ENCODE results near the gene CEP350. TPM values are rescaled to one million over a fixed set of nuclear protein-coding genes. Genes with fewer than 3 reads are reported as not detected.
A peak's percentile ranks its signal among the peaks of the same experiment; 100 is the strongest.

CEP350 gene
- total RNA-seq, 1 experiment from 2014 or later = 17.1 TPM

GRCh38 chr1:180119837-180120236 lies 165.2 kb downstream of the CEP350 start:
- Histone ChIP-seq H2AFZ (ENCODE audit: low read length) (no peak overlapping the region), H3F3A (ENCODE audit: low read length, unreplicated experiment) (no peaks in the 10 kb centered on the region), H3K4me3 (ENCODE audit: low read length) (no peak overlapping the region), H3K27me3 (ENCODE audit: low read length) (no peaks in the 10 kb centered on the region), H3K9me2 (replicated peaks; ENCODE audit: low read length) (no peaks in the 10 kb centered on the region), H4K20me1 (ENCODE audit: low read length) (no peaks in the 10 kb centered on the region), H3K36me3 (ENCODE audit: low read depth, low read length) (no peaks in the 10 kb centered on the region), H3K9ac (ENCODE audit: low read length) (no peak overlapping the region), H3K27ac (ENCODE audit: low read length) (no peak overlapping the region), H3K79me2 (ENCODE audit: low read length) (no peaks in the 10 kb centered on the region), H3K4me1 (ENCODE audit: insufficient read depth, low read length) (peaks cover 29% of the 10 kb centered on the region), H3K4me2 (ENCODE audit: low read length) (no peak overlapping the region), H3K9me3 (ENCODE audit: low read length) (no peaks in the 10 kb centered on the region)
- no peak for ATAC-seq
- intact Hi-C loops (cut with micrococcal nuclease) = no loop called here
- TF ChIP-seq EZH2phosphoT487 (IDR thresholded peaks at IDR 0.05; ENCODE audit: borderline replicate concordance, low read length) (no peak), CTCF (conservative IDR thresholded peaks at IDR 0.05; ENCODE audit: low read depth, low read length) (no peak), EZH2 (IDR thresholded peaks at IDR 0.05; ENCODE audit: low read length, unreplicated experiment) (no peak)
- CTCF ChIA-PET = no interaction called here
- BruUV-seq (replicated peaks) = no TSS peak
- POLR2A ChIA-PET (ENCODE audit: unreplicated experiment) = interaction anchor here (1.0 kb wide), 1 partner anchor 35 kb away, joined by 6 read pairs; the partner anchor contains the start of gene QSOX1
- no peak for DNase-seq

GRCh38 chr1:180123463-180123936 lies 168.9 kb downstream of the CEP350 start:
- POLR2A ChIA-PET (ENCODE audit: unreplicated experiment) = interaction anchor here (1.5 kb wide), 1 partner anchor 31 kb away, joined by 14 read pairs; the partner anchor contains the start of gene QSOX1
- H3K27ac ChIP-seq (ENCODE audit: low read length) = peak overlapping the region; percentile 89

More at GRCh38 chr1:180123463-180123936, 168.9 kb downstream of the CEP350 start:
- H3K9me2 ChIP-seq (replicated peaks; ENCODE audit: low read length) = no peaks in the 10 kb centered on the region
- no peaks in the 10 kb centered on the region for H3K27me3 ChIP-seq (ENCODE audit: low read length)
- intact Hi-C loops (cut with micrococcal nuclease) = loop anchor here (1.0 kb wide), 1 partner anchor 28 kb away; no protein-coding TSS in a partner anchor
- H3K4me2 ChIP-seq (ENCODE audit: low read length) = no peak overlapping the region
- H3K9ac ChIP-seq (ENCODE audit: low read length) = peak overlapping the region; percentile 49; the same call in 1 of the 2 replicates
- H3K79me2 ChIP-seq (ENCODE audit: low read length) = no peaks in the 10 kb centered on the region
- no TSS peak for BruUV-seq (replicated peaks)
- ATAC-seq = peak; percentile 52
- CTCF ChIA-PET = no interaction called here
- H2AFZ ChIP-seq (ENCODE audit: low read length) = no peak overlapping the region
- H3K9me3 ChIP-seq (ENCODE audit: low read length) = no peaks in the 10 kb centered on the region
- no peaks in the 10 kb centered on the region for H3F3A ChIP-seq (ENCODE audit: low read length, unreplicated experiment)
- no peak for TF ChIP-seq EZH2 (IDR thresholded peaks at IDR 0.05; ENCODE audit: low read length, unreplicated experiment)
- no peak for TF ChIP-seq EZH2phosphoT487 (IDR thresholded peaks at IDR 0.05; ENCODE audit: borderline replicate concordance, low read length)
- no peak for TF ChIP-seq CTCF (conservative IDR thresholded peaks at IDR 0.05; ENCODE audit: low read depth, low read length)
- no peaks in the 10 kb centered on the region for H3K36me3 ChIP-seq (ENCODE audit: low read depth, low read length)
- H4K20me1 ChIP-seq (ENCODE audit: low read length) = no peaks in the 10 kb centered on the region
- peaks cover 31% of the 10 kb centered on the region for H3K4me1 ChIP-seq (ENCODE audit: insufficient read depth, low read length)
- DNase-seq = peak; percentile 86
- no peak overlapping the region for H3K4me3 ChIP-seq (ENCODE audit: low read length)

Measured in PC-3 (cell line).